GM12878 (cell line): Measurements from ENCODE around the gene PEMT.

Experiments
- FOXM1 ChIP-seq: IDR thresholded peaks from 2 replicates; pipeline ENCODE4 v1.6.1; 2012; ENCODE audit warnings: low read depth, mild to moderate bottlenecking, inconsistent platforms, low read length, moderate library complexity
- HDGF ChIP-seq: fragments of 450-650 bp; IDR thresholded peaks from 2 replicates; pipeline ENCODE4 v1.6.1; 2016; ENCODE audit warnings: antibody characterized with exemption
- POLR2A ChIP-seq: IDR thresholded peaks from 2 replicates; pipeline ENCODE4 v1.6.1; 2011; ENCODE audit warnings: low read depth, mild to moderate bottlenecking, low read length
- SIN3A ChIP-seq: IDR thresholded peaks from 2 replicates; pipeline ENCODE4 v1.6.1; 2012; ENCODE audit warnings: low read depth, low read length, improper control_type of control experiment
- SMARCA5 ChIP-seq: fragments of 450-650 bp; IDR thresholded peaks from 2 replicates; pipeline ENCODE4 v1.6.1; 2017; ENCODE audit warnings: mild to moderate bottlenecking
- YY1 ChIP-seq: IDR thresholded peaks from 2 replicates; pipeline ENCODE4 v1.6.1; 2011; ENCODE audit warnings: low read depth, mild to moderate bottlenecking, low read length
- TF ChIP-seq, protein P1 (sequence below), 3 experiments: IDR thresholded peaks in 2 of 3; conservative IDR thresholded peaks in 1 of 3; 2 replicates each; pipeline ENCODE4 v1.5.1; 2011; ENCODE audit warnings: low read depth in 3 of 3, low read length in 3 of 3, mild to moderate bottlenecking in 3 of 3, control low read depth in 2 of 3, moderate library complexity in 2 of 3, inconsistent platforms in 1 of 3, mixed read lengths in 1 of 3; ENCODE audit not compliant: control insufficient read depth in 2 of 3, insufficient read depth in 1 of 3; ENCODE audit errors: extremely low read depth in 1 of 3
- TF ChIP-seq, protein P2 (sequence below): IDR thresholded peaks from 2 replicates; pipeline ENCODE4 v1.6.1; 2011; ENCODE audit warnings: low read depth, low read length, improper control_type of control experiment, borderline replicate concordance
- TF ChIP-seq, protein P3 (sequence below): fragments of 450-650 bp; IDR thresholded peaks from 2 replicates; pipeline ENCODE4 v1.6.1; 2018; ENCODE audit warnings: borderline replicate concordance, mild to moderate bottlenecking; ENCODE audit not compliant: partially characterized antibody

DNA sequence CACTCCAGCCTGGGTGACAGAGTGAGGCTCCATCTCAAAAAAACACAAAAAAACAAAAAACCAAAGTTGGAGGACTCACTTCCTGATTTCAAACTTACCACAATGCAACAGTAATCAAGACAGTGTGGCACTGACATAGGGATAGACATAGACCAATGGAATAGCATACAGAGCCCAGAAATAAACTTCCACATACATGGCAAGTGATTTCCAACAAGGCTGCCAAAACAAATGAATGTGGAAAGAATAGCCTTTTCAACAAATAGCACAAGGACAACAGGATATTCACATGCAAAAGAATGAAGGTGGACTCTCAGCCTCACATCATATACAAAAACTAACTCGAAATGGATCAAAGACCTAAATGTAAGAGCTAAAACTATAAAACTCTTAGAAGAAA is 58.5 kb downstream of the PEMT start:
- TF ChIP-seq YY1 = no peak
- TF ChIP-seq, protein P1, sequence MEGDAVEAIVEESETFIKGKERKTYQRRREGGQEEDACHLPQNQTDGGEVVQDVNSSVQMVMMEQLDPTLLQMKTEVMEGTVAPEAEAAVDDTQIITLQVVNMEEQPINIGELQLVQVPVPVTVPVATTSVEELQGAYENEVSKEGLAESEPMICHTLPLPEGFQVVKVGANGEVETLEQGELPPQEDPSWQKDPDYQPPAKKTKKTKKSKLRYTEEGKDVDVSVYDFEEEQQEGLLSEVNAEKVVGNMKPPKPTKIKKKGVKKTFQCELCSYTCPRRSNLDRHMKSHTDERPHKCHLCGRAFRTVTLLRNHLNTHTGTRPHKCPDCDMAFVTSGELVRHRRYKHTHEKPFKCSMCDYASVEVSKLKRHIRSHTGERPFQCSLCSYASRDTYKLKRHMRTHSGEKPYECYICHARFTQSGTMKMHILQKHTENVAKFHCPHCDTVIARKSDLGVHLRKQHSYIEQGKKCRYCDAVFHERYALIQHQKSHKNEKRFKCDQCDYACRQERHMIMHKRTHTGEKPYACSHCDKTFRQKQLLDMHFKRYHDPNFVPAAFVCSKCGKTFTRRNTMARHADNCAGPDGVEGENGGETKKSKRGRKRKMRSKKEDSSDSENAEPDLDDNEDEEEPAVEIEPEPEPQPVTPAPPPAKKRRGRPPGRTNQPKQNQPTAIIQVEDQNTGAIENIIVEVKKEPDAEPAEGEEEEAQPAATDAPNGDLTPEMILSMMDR (IDR thresholded peaks at IDR 0.05 in 2 of 3, conservative IDR thresholded peaks at IDR 0.05 in 1 of 3; ENCODE audit: control insufficient read depth in 2 of 3, extremely low read depth in 1 of 3, insufficient read depth in 1 of 3, low read depth in 3 of 3, low read length in 3 of 3) = no peak
- TF ChIP-seq SIN3A = no peak
- TF ChIP-seq, protein P2, sequence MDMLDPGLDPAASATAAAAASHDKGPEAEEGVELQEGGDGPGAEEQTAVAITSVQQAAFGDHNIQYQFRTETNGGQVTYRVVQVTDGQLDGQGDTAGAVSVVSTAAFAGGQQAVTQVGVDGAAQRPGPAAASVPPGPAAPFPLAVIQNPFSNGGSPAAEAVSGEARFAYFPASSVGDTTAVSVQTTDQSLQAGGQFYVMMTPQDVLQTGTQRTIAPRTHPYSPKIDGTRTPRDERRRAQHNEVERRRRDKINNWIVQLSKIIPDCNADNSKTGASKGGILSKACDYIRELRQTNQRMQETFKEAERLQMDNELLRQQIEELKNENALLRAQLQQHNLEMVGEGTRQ = no peak
- TF ChIP-seq POLR2A = no peak
- no peak for TF ChIP-seq SMARCA5
- no peak for TF ChIP-seq HDGF
- TF ChIP-seq, protein P3, sequence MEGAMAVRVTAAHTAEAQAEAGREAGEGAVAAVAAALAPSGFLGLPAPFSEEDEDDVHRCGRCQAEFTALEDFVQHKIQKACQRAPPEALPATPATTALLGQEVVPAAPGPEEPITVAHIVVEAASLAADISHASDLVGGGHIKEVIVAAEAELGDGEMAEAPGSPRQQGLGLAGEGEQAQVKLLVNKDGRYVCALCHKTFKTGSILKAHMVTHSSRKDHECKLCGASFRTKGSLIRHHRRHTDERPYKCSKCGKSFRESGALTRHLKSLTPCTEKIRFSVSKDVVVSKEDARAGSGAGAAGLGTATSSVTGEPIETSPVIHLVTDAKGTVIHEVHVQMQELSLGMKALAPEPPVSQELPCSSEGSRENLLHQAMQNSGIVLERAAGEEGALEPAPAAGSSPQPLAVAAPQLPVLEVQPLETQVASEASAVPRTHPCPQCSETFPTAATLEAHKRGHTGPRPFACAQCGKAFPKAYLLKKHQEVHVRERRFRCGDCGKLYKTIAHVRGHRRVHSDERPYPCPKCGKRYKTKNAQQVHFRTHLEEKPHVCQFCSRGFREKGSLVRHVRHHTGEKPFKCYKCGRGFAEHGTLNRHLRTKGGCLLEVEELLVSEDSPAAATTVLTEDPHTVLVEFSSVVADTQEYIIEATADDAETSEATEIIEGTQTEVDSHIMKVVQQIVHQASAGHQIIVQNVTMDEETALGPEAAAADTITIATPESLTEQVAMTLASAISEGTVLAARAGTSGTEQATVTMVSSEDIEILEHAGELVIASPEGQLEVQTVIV = no peak
- no peak for TF ChIP-seq FOXM1
